HG03558 (cell line): Measurements from ENCODE around the gene NRXN2.

Experiments used
- ATAC-seq: cut with Tn5 transposase; IDR thresholded peaks from one replicate; pipeline ENCODE4 v1.9.1; 2021; ENCODE audit warnings: moderate number of reproducible peaks; ENCODE audit not compliant: unreplicated experiment; ENCODE audit errors: extremely low read depth

Gene NRXN2

GRCh38 chr11:64619811-64620380, 103.1 kb downstream of the NRXN2 start:
- ATAC-seq: no peak

GRCh38 chr11:64619196-64619595, 103.8 kb downstream of the NRXN2 start:
- ATAC-seq: no peak

GRCh38 chr11:64616817-64617216, 106.2 kb downstream of the NRXN2 start:
- no peak for ATAC-seq

GRCh38 chr11:64614917-64615316, 108.1 kb downstream of the NRXN2 start:
- no peak for ATAC-seq

- no peak for ATAC-seq
These were observed 109.3 kb downstream of the NRXN2 start for GRCh38 chr11:64613648-64614047.

- no peak for ATAC-seq
These were observed 110.9 kb downstream of the NRXN2 start for GRCh38 chr11:64611869-64612646.

GRCh38 chr11:64611176-64611575, 111.8 kb downstream of the NRXN2 start:
- no peak for ATAC-seq

- no peak for ATAC-seq
These were observed 112.4 kb downstream of the NRXN2 start for GRCh38 chr11:64610596-64610995.

- ATAC-seq: no peak
These were observed 113.5 kb downstream of the NRXN2 start for GRCh38 chr11:64609436-64610047.

GRCh38 chr11:64608636-64609035, 114.4 kb downstream of the NRXN2 start:
- no peak for ATAC-seq

GRCh38 chr11:64608046-64608445, 115.0 kb downstream of the NRXN2 start:
- ATAC-seq: no peak

- ATAC-seq: no peak
These were observed 115.5 kb downstream of the NRXN2 start for GRCh38 chr11:64607381-64607985.

- no peak for ATAC-seq
These were observed 116.1 kb downstream of the NRXN2 start for GRCh38 chr11:64606796-64607380.

GRCh38 chr11:64605656-64606585, 117.1 kb downstream of the NRXN2 start:
- ATAC-seq: no peak

- no peak for ATAC-seq
These were observed 117.8 kb downstream of the NRXN2 start for GRCh38 chr11:64605244-64605560.

GRCh38 chr11:64604458-64605243, 118.3 kb downstream of the NRXN2 start:
- no peak for ATAC-seq

GRCh38 chr11:64603411-64604110, 119.4 kb downstream of the NRXN2 start:
- no peak for ATAC-seq

GRCh38 chr11:64602466-64603070, 120.4 kb downstream of the NRXN2 start:
- no peak for ATAC-seq
